HG02840 (cell line): ENCODE data around the gene DAP.
"Not testable (repeated sequence)": the region's sequence is repeated elsewhere in the genome, so short reads cannot be mapped to it uniquely, and the experiment has no call there.

Experiments
- ATAC-seq: cut with Tn5 transposase; IDR thresholded peaks from one replicate; pipeline ENCODE4 v1.9.1; 2021; ENCODE audit warnings: mild to moderate bottlenecking, moderate library complexity, moderate number of reproducible peaks; ENCODE audit not compliant: unreplicated experiment, low FRiP score

Gene DAP

GRCh38 chr5:10636363-10637142 lies 124.5 kb downstream of the DAP start:
- ATAC-seq, result no peak

GRCh38 chr5:10635867-10636350 lies 125.1 kb downstream of the DAP start:
- ATAC-seq, result no peak

- ATAC-seq, result peak; percentile 62
These were observed 125.7 kb downstream of the DAP start for GRCh38 chr5:10635257-10635866.

- ATAC-seq, result no peak
These were observed 126.5 kb downstream of the DAP start for GRCh38 chr5:10634562-10634961.

GRCh38 chr5:10634050-10634449 lies 127.0 kb downstream of the DAP start:
- no peak for ATAC-seq

- no peak for ATAC-seq
These were observed 127.6 kb downstream of the DAP start for GRCh38 chr5:10633271-10634049.

GRCh38 chr5:10632110-10632761 lies 128.8 kb downstream of the DAP start:
- ATAC-seq, result peak; percentile 44

GRCh38 chr5:10631316-10631996 lies 129.6 kb downstream of the DAP start:
- ATAC-seq, result peak; percentile 1

GRCh38 chr5:10630744-10631143 lies 130.3 kb downstream of the DAP start:
- not testable (repeated sequence) for ATAC-seq

GRCh38 chr5:10630126-10630525 lies 130.9 kb downstream of the DAP start:
- ATAC-seq, result no peak

- no peak for ATAC-seq
These were observed 131.4 kb downstream of the DAP start for GRCh38 chr5:10629682-10630081.
